ENCODE measurements around the gene RAB37.

The RAB37 gene

GRCh38 chr17:74736513-74737298 lies at the start of gene RAB37:
Gene RAB37 (plus strand): TSS chr17:74737256. CDS start chr17:74737273, 17 bp downstream.
- DNase-seq (ENCODE audit: low read depth in 2 of 2), result no peak

- no peak for DNase-seq (ENCODE audit: low read depth in 2 of 2)
Measured at GRCh38 chr17:74687886-74688285, 49.2 kb upstream of the RAB37 start.

GRCh38 chr17:74690409-74690825 lies 46.6 kb upstream of the RAB37 start:
- DNase-seq (ENCODE audit: low read depth in 2 of 2), result no peak

GRCh38 chr17:74691151-74691550 lies 45.9 kb upstream of the RAB37 start:
- no peak for DNase-seq (ENCODE audit: low read depth in 2 of 2)

GRCh38 chr17:74694081-74694480 lies 43.0 kb upstream of the RAB37 start:
- no peak for DNase-seq (ENCODE audit: low read depth in 2 of 2)

GRCh38 chr17:74695629-74696028 lies 41.4 kb upstream of the RAB37 start:
- no peak for DNase-seq (ENCODE audit: low read depth in 2 of 2)

GRCh38 chr17:74697515-74697914 lies 39.5 kb upstream of the RAB37 start:
- DNase-seq (ENCODE audit: low read depth in 2 of 2), result no peak

GRCh38 chr17:74698069-74698468 lies 39.0 kb upstream of the RAB37 start:
- DNase-seq (ENCODE audit: low read depth in 2 of 2), result no peak

GRCh38 chr17:74699236-74699635 lies 37.8 kb upstream of the RAB37 start:
- DNase-seq (ENCODE audit: low read depth in 2 of 2), result no peak

- no peak for DNase-seq (ENCODE audit: low read depth in 2 of 2)
Measured at GRCh38 chr17:74702116-74702871, 34.8 kb upstream of the RAB37 start.

GRCh38 chr17:74703311-74703710 lies 33.7 kb upstream of the RAB37 start:
- no peak for DNase-seq (ENCODE audit: low read depth in 2 of 2)

GRCh38 chr17:74704544-74704943 lies 32.5 kb upstream of the RAB37 start:
- no peak for DNase-seq (ENCODE audit: low read depth in 2 of 2)

- DNase-seq (ENCODE audit: low read depth in 2 of 2), result no peak
Measured at GRCh38 chr17:74711058-74711824, 25.8 kb upstream of the RAB37 start.

- DNase-seq (ENCODE audit: low read depth in 2 of 2), result no peak
Measured at GRCh38 chr17:74712301-74712700, 24.8 kb upstream of the RAB37 start.

- no peak for DNase-seq (ENCODE audit: low read depth in 2 of 2)
Measured at GRCh38 chr17:74712756-74713155, 24.3 kb upstream of the RAB37 start, which contains the start of gene CD300LF. Gene CD300LF (minus strand): TSS chr17:74712923. CDS start chr17:74712866, 57 bp downstream.

- no peak for DNase-seq (ENCODE audit: low read depth in 2 of 2)
Measured at GRCh38 chr17:74713171-74713755, 23.8 kb upstream of the RAB37 start.

- DNase-seq (ENCODE audit: low read depth in 2 of 2), result no peak
Measured at GRCh38 chr17:74715144-74715543, 21.9 kb upstream of the RAB37 start.

- no peak for DNase-seq (ENCODE audit: low read depth in 2 of 2)
Measured at GRCh38 chr17:74720506-74720905, 16.6 kb upstream of the RAB37 start.

GRCh38 chr17:74722782-74723181 lies 14.3 kb upstream of the RAB37 start:
- DNase-seq (ENCODE audit: low read depth in 2 of 2), result no peak

- no peak for DNase-seq (ENCODE audit: low read depth in 2 of 2)
Measured at GRCh38 chr17:74723891-74724290, 13.2 kb upstream of the RAB37 start.

GRCh38 chr17:74725111-74725510 lies 11.9 kb upstream of the RAB37 start:
- no peak for DNase-seq (ENCODE audit: low read depth in 2 of 2)

Measured in stimulated activated CD4-positive, alpha-beta T cell treated with anti-CD3 and anti-CD28 coated beads, Interleukin-4, amount 100 ng/mL, for 48 hours (primary cell).